Activated naive CD8-positive, alpha-beta T cell (primary cell): ENCODE results near the gene PLCB2.

Source experiments
- H3K27ac Mint-ChIP-seq: one replicate; pipeline ENCODE4 v1.8.0; 2021; ENCODE audit warnings: mixed read lengths
- H3K27me3 Mint-ChIP-seq: one replicate; pipeline ENCODE4 v1.8.0; 2021; ENCODE audit warnings: mixed read lengths
- H3K36me3 Mint-ChIP-seq: one replicate; pipeline ENCODE4 v1.8.0; 2021; ENCODE audit warnings: mixed read lengths
- H3K4me1 Mint-ChIP-seq: one replicate; pipeline ENCODE4 v1.8.0; 2021; ENCODE audit warnings: low read depth, mixed read lengths
- H3K4me3 Mint-ChIP-seq: one replicate; pipeline ENCODE4 v1.8.0; 2021; ENCODE audit warnings: mild to moderate bottlenecking, mixed read lengths
- H3K9me3 Mint-ChIP-seq: one replicate; pipeline ENCODE4 v1.8.0; 2021; ENCODE audit warnings: low read depth, mixed read lengths

The PLCB2 gene

GRCh38 chr15:40344631-40345120 is 36.9 kb upstream of the PLCB2 start:
- Mint-ChIP-seq H3K36me3 (no peaks in the 10 kb centered on the region), H3K27me3 (no peaks in the 10 kb centered on the region), H3K4me1 (no peaks in the 10 kb centered on the region), H3K27ac (no peak overlapping the region), H3K4me3 (no peak overlapping the region), H3K9me3 (no peaks in the 10 kb centered on the region)

GRCh38 chr15:40344217-40344616 is 36.5 kb upstream of the PLCB2 start:
- Mint-ChIP-seq H3K9me3 (no peaks in the 10 kb centered on the region), H3K4me3 (no peak overlapping the region), H3K4me1 (no peaks in the 10 kb centered on the region), H3K27ac (no peak overlapping the region), H3K36me3 (no peaks in the 10 kb centered on the region), H3K27me3 (no peaks in the 10 kb centered on the region)

- Mint-ChIP-seq H3K27me3 (no peaks in the 10 kb centered on the region), H3K4me3 (no peak overlapping the region), H3K9me3 (no peaks in the 10 kb centered on the region), H3K27ac (no peak overlapping the region), H3K4me1 (no peaks in the 10 kb centered on the region), H3K36me3 (no peaks in the 10 kb centered on the region)
Observed at GRCh38 chr15:40343512-40343911, 35.8 kb upstream of the PLCB2 start.

GRCh38 chr15:40342416-40343320 is 34.9 kb upstream of the PLCB2 start:
- Mint-ChIP-seq H3K27ac (no peak overlapping the region), H3K4me3 (no peak overlapping the region), H3K9me3 (no peaks in the 10 kb centered on the region), H3K27me3 (peaks cover 1% of the 10 kb centered on the region), H3K4me1 (peaks cover 4% of the 10 kb centered on the region), H3K36me3 (no peaks in the 10 kb centered on the region)

- Mint-ChIP-seq H3K4me1 (peaks cover 4% of the 10 kb centered on the region), H3K27me3 (peaks cover 1% of the 10 kb centered on the region), H3K4me3 (no peak within 1 kb of the TSS)
Observed at GRCh38 chr15:40340740-40341400, 33.1 kb upstream of the PLCB2 start, which contains the start of gene CCDC9B. Gene CCDC9B, minus strand, starts transcription at chr15:40340939. Its CDS starts 120 bp downstream, at chr15:40340819.

GRCh38 chr15:40340038-40340739 is 32.5 kb upstream of the PLCB2 start:
- H3K36me3 Mint-ChIP-seq, result no peaks in the 10 kb centered on the region

More at GRCh38 chr15:40340740-40341400, 33.1 kb upstream of the PLCB2 start, which contains the start of gene CCDC9B:
- H3K27ac Mint-ChIP-seq, result no peak within 1 kb of the TSS
- no peaks in the 10 kb centered on the region for H3K36me3 Mint-ChIP-seq
- H3K9me3 Mint-ChIP-seq, result no peaks in the 10 kb centered on the region

GRCh38 chr15:40339621-40339945 is 31.8 kb upstream of the PLCB2 start:
- Mint-ChIP-seq H3K9me3 (no peaks in the 10 kb centered on the region), H3K27me3 (peaks cover 1% of the 10 kb centered on the region), H3K4me3 (no peak overlapping the region), H3K36me3 (no peaks in the 10 kb centered on the region), H3K4me1 (peaks cover 4% of the 10 kb centered on the region), H3K27ac (no peak overlapping the region)

More at GRCh38 chr15:40340038-40340739, 32.5 kb upstream of the PLCB2 start:
- H3K27me3 Mint-ChIP-seq, result peaks cover 1% of the 10 kb centered on the region
- no peak overlapping the region for H3K27ac Mint-ChIP-seq
- H3K4me1 Mint-ChIP-seq, result peaks cover 4% of the 10 kb centered on the region
- no peak overlapping the region for H3K4me3 Mint-ChIP-seq
- H3K9me3 Mint-ChIP-seq, result no peaks in the 10 kb centered on the region

GRCh38 chr15:40338921-40339620 is 31.3 kb upstream of the PLCB2 start:
- Mint-ChIP-seq H3K4me1 (peaks cover 9% of the 10 kb centered on the region), H3K36me3 (no peaks in the 10 kb centered on the region), H3K4me3 (no peak overlapping the region), H3K9me3 (no peaks in the 10 kb centered on the region), H3K27ac (no peak overlapping the region), H3K27me3 (peaks cover 1% of the 10 kb centered on the region)

- Mint-ChIP-seq H3K27me3 (peaks cover 1% of the 10 kb centered on the region), H3K36me3 (no peaks in the 10 kb centered on the region), H3K4me1 (peaks cover 15% of the 10 kb centered on the region), H3K4me3 (no peak overlapping the region), H3K9me3 (no peaks in the 10 kb centered on the region), H3K27ac (no peak overlapping the region)
Observed at GRCh38 chr15:40338041-40338657, 30.4 kb upstream of the PLCB2 start.

- Mint-ChIP-seq H3K36me3 (no peaks in the 10 kb centered on the region), H3K4me1 (peaks cover 18% of the 10 kb centered on the region), H3K9me3 (no peaks in the 10 kb centered on the region), H3K27me3 (peaks cover 1% of the 10 kb centered on the region), H3K4me3 (no peak overlapping the region), H3K27ac (no peak overlapping the region)
Observed at GRCh38 chr15:40337597-40337996, 29.9 kb upstream of the PLCB2 start.

GRCh38 chr15:40336744-40337122 is 29.0 kb upstream of the PLCB2 start:
- Mint-ChIP-seq H3K4me3 (no peak overlapping the region), H3K27me3 (peaks cover 1% of the 10 kb centered on the region), H3K9me3 (no peaks in the 10 kb centered on the region), H3K36me3 (no peaks in the 10 kb centered on the region), H3K4me1 (peaks cover 18% of the 10 kb centered on the region), H3K27ac (no peak overlapping the region)

- peaks cover 1% of the 10 kb centered on the region for H3K27me3 Mint-ChIP-seq
- no peak overlapping the region for H3K27ac Mint-ChIP-seq
- H3K36me3 Mint-ChIP-seq, result no peaks in the 10 kb centered on the region
- no peaks in the 10 kb centered on the region for H3K9me3 Mint-ChIP-seq
- peaks cover 18% of the 10 kb centered on the region for H3K4me1 Mint-ChIP-seq
- no peak overlapping the region for H3K4me3 Mint-ChIP-seq
Observed at GRCh38 chr15:40335938-40336743, 28.4 kb upstream of the PLCB2 start.

GRCh38 chr15:40334941-40335795 is 27.4 kb upstream of the PLCB2 start:
- Mint-ChIP-seq H3K27me3 (peaks cover 1% of the 10 kb centered on the region), H3K4me1 (peaks cover 18% of the 10 kb centered on the region), H3K4me3 (no peak overlapping the region), H3K36me3 (peaks cover 3% of the 10 kb centered on the region), H3K9me3 (no peaks in the 10 kb centered on the region), H3K27ac (no peak overlapping the region)
